HG03064 (cell line): ENCODE data around the gene PLOD1.
"Not testable (repeated sequence)": the region's sequence is repeated elsewhere in the genome, so short reads cannot be mapped to it uniquely, and the experiment has no call there.

Source experiments
- ATAC-seq: cut with Tn5 transposase; IDR thresholded peaks from one replicate; pipeline ENCODE4 v1.9.1; 2021; ENCODE audit warnings: low read depth; ENCODE audit not compliant: unreplicated experiment

The PLOD1 gene

DNA sequence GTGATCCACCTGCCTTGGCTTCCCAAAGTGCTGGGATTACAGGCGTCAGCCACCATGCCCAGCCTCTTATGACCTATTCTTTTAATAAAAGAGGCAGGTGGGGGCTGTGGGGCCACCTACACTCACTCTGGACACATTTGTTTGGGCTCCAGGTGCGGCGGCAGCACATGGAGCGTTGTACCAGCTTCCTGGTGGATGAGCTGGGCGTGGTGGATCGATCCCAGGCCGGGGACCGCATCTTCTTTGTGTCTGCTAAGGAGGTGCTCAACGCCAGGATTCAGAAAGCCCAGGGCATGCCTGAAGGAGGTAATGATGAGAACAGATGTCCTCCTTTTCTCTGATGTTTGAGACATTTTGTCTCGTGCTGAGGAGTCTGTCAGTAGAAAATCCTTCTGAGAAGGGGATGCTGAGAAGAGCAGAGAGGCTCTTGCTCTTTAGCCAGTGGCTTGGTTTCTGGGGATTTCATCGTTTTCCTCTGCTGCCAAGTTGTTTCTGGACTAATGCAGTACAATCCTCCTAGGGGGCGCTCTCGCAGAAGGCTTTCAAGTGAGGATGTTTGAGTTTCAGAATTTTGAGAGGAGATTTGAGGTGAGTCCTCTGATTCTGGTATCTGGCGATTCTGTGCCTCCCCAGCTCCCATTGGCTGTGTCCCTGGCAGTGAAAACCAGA lies 66.9 kb downstream of the PLOD1 start:
- no peak for ATAC-seq

DNA sequence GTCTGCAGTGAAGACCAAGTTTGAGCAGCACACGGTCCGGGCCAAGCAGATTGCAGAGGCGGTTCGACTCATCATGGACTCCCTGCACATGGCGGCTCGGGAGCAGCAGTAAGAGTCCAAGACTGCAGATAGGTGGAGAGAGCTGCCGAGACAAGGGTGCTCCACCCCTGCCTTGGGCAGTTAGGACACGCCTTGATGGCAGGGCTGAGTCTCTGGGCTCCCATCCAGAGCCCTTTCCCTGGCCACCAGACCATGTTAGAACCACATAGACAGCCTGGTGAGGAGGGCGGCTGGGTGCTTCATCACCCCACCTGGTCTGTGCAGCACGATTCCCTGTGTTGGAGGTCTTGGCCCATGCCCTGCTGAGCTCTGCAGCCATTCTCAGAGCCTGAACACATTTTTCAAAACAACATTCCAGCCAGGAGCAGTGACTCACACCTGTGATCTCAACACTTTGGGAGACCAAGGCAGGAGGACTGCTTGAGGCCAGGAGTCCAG lies 67.5 kb downstream of the PLOD1 start:
- ATAC-seq = no peak

DNA sequence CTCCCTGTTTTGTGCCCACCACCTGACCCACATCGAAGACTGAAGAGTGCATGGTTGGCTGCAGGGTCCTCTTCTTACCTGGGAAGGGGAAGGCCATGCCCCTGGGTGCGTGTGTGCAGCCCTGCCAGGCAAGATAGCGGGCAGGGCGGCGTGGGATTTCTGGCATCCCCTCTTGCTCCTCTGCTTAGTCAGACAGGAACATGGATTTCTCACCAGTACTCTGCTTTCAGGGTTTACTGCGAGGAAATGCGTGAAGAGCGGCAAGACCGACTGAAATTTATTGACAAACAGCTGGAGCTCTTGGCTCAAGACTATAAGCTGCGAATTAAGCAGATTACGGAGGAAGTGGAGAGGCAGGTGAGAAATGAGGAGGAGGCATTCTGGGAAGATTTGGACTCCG lies 69.2 kb downstream of the PLOD1 start:
- ATAC-seq = no peak

DNA sequence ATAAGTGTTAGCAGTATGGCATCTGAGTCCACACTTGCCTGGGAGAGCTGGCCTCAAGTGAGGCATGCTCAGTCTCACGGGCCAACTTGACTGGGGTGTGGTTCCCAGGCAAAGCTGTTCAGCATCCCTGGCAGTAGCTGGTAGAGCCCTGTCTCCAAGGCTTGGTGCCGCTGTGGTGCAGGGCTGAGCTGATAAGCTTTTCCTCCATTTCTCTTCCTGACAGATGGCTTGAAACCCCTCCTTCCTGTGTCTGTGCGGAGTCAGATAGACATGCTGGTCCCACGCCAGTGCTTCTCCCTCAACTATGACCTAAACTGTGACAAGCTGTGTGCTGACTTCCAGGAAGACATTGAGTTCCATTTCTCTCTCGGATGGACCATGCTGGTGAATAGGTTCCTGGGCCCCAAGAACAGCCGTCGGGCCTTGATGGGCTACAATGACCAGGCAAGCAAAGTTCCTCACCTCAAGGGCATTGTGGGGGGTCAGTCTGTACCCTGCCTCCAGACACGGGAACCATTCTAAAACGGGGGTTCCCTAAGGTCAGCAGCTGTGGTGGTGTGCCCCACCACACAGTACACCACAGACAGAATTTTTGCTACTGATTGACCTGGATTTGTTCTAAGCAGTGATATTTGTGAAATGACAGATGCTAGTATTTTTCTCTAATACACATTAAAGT lies 71.1 kb downstream of the PLOD1 start:
- ATAC-seq = no peak

DNA sequence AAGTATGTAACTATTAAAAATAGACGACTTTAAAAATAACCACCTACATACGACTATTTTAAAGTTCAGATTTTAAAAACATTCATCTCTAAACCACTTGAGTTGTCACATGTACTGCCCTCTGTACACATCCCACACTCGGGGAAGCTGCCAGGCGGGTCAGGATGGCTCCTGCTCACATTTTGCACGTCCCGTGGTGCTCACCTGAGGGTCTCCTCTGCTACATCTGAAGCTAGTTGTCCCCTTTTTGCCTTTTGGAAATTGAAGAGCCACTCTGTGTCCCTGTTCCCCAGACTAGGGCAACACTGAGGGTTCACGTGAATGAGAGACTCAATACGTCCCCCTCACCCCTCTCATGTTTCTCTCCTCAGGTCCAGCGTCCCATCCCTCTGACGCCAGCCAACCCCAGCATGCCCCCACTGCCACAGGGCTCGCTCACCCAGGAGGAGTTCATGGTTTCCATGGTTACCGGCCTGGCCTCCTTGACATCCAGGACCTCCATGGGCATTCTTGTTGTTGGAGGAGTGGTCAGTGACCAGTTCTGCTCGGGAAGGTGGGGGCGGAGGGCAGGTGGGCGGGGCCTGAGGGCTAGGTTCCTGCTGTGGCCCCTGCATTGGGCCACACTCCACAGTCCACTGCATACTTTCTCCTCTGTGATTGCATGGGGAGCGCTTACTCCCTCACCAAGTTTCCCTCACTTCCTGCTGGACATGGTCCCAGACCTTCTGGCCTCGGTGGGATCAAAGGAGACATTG lies 71.8 kb downstream of the PLOD1 start:
- no peak for ATAC-seq

DNA sequence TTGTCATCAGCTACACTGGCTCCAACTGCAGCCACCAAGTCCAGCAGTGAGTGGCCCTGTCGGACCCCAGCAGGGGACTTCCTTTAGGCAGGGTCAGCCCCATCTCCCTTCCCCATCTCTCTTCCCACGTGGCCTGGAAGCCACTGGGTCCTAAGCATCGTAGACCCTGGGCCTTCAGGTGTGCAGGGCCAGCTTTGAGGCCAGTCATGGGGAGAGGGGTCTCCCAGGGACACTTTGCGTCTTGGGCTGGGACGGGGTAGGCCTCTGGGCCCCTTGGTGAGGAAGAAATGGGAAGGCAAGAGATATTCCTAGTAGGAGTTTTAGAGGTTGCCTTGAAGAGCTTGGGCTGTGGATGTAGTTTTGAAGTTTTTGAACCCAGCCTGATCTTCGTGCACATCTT lies 72.7 kb downstream of the PLOD1 start:
- ATAC-seq = no peak

DNA sequence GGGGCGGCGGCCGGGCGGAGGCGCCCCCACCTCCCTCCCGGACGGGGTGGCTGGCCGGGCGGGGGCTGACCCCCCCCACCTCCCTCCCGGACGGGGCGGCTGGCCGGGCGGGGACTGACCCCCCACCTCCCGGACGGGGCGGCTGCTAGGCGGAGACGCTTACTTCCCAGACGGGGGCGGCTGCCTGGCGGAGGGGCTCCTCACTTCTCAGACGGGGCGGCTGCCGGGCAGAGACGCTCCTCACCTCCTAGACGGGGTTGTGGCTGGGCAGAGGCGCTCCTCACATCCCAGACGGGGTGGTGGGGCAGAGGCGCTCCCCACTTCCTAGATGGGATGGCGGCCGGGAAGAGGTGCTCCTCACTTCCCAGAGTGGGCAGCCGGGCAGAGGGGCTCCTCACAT lies 73.8 kb downstream of the PLOD1 start:
- not testable (repeated sequence) for ATAC-seq

DNA sequence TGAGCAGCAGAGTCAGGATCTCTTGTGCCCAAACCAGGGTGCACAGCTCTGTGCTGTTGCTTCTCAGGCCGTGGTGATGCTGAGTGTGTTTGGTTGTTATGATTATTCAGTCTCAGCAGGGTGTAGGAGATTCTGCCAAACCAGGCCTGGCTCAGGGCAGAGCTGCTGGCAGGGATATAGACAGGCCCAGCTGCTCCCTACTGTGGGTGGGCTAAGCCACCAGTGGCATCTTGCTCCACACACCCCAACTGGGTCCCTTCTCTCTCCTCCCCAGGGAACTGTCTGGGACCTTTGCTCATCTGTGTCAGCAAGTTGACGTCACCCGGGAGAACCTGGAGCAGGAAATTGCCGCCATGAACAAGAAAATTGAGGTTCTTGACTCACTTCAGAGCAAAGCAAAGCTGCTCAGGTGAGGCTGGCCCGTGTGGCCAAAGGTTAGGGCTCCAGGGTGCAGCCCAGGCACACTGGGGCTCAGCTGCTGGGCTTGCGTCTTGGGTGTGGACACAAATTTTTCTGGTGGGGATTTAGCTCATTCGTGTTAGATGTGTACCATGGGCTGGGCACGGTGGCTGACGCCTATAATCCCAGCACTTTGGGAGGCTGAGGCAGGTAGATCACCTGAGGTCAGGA lies 74.9 kb downstream of the PLOD1 start:
- ATAC-seq = no peak

DNA sequence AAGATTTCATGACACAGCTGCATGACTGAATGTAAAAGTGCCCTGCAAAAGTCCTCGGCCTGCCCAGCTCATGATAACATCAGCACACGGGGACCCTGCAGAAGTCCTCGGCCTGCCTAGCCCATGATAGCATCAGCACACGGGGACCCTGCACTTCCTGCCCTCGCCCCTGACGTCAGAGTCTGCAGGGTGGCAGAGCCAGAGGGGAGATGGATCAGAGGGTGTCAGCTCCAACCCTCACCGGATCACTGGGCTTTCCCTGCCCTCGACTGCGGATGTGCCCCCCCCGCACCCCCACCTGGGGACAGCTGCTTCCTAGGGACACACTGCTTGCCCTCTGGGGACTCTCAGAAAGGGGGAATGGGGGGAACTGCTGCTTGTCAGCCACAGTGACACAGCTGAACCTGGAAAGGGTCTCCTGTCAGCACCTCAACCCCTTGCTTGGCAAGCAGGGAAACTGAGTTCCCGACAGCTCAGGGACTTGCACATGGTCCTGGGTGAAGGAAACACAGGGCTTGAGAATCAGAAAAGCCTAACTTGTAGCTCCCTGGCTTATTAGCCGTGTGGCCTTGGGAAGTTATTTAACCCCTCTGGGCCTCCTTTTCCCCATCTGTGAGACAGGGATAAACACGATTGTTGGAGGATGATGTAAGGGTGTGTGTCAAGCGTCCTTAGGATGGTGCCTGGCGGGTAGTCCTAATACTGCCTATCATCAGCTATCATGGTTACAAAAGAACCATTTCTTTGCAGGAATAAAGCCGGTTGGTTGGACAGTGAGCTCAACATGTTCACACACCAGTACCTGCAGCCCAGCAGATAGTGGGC lies 76.4 kb downstream of the PLOD1 start:
- no peak for ATAC-seq

DNA sequence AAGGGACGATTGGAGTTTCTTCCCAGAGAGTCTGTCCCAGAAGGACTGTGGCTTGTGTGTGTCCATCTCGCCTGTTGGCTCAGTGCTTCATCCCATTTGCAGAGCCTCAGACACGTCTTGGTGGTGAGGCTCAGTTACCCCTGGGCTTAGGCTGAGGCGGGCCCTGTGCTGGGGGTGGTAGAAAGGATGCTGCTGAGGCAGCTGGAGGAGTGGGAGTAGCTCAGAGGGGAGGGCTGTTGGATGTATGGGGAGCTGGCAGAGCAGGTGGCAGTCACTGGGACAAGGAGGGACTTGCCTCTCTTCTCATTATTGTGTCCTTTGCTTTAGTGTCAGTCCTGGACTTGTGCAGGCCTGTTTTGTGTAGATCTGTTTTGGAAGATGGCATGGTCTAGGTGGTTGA lies 77.5 kb downstream of the PLOD1 start:
- ATAC-seq = no peak

DNA sequence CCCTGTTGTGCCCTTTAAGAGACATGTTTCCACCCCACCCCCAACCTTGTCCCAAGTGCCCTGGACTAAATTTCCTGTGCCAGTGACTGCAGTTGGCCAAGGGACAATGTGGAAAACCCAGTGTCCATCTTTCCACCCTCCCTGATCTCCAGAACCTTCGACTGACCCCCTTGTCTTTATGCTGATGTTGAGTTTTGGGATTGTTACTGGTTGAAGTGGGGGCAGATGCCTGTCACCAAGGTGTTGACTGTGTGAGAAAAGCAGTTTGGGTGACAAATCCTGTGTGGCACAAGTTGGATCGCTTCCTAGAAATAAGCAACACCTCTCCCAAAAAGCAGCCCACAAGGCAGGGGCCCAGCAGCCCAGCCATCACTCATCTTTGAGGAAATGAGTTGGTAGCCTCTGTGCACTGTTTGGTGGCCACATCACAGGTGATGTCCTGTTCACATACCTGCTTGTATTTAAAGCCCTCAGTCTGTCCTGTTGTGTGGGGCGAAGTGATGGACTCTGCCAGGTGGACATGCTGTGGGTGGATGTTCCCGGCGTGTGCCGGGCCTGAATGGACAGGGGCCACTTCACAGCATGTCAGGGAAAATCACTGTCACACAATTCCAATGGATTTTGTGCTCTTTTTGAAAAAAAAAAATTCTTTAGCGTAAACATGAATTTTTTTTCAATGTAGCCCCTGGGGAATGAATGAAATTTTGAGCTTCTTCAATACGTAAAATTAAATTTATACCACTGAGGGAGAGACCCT lies 78.2 kb downstream of the PLOD1 start:
- no peak for ATAC-seq

DNA sequence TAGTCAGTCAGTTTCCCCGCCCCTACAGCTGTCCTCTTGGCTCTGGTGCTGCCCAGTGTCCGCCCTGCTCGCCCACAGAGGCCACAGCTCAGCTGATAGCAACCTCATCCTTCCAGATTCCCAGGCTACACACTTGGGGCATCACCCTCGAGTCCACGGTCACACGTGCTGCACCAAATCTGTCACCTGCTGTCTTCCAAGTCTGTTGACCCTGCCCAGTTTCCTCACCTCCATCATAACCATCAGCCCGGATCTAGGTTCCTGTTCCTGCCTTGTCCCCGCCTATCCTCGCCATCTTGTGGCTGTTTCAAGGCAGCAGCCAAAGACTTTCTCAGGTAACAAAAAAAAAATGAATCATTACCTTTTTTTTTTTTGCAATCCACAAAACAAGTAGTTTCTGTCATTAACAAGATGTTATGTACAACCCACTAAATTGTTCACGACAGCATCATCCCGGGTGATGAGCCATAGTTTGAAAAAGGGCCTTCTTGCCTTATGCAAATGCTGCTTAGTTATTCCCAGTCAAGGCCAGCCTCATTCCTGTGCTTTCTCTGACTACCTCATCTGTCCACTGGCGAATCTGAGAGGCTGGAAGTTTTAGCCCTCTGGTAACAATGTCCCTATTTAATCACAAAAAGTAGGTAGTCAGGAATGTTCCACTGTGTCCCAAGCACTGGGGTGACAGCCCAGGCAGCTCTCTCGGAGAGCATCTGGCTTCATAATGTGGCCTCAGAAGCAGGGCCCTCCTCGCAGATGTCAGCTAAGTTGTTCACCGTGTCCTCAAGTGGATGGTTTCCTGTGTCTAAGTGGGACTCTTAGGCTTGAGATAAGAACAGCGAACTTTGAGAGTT lies 79.8 kb downstream of the PLOD1 start:
- no peak for ATAC-seq

DNA sequence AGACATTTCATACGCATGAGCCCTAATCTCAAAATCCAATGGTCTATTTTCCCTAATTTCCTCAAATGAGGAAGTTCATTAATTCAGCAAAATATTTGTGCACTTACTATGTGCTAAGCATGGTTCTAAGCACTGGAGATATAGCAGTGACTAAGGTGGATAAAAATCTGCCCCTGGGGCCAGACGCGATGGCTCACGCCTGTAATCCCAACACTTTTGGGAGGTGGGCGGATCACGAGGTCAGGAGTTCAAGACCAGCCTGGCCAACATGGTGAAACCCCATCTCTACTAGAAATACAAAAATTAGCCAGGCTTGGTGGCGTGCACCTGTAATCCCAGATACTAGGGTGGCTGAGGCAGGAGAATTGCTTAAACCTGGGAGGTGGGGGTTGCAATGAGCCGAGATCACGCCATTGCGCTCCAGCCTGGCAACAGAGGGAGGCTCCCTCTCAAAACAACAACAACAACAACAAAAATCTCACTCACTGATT lies 80.5 kb downstream of the PLOD1 start:
- no peak for ATAC-seq

DNA sequence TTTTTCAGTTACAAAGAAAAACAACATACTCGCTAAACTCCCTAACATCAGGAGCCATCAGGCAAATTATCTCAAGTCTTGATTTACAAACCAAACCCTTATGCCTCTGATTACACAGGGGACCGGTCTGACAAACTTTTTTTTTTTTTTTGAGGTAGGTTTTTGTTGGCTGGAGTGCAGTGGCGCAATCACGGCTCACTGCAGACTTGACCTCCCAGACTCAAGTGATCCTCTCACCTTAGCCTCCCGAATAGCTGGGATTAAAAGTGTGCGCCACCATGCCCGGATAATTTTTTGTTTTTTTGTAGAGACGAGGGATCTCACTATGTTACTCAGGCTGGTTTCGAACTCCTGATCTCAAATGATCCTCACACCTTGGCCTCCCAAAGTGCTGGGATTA lies 81.0 kb downstream of the PLOD1 start:
- no peak for ATAC-seq

DNA sequence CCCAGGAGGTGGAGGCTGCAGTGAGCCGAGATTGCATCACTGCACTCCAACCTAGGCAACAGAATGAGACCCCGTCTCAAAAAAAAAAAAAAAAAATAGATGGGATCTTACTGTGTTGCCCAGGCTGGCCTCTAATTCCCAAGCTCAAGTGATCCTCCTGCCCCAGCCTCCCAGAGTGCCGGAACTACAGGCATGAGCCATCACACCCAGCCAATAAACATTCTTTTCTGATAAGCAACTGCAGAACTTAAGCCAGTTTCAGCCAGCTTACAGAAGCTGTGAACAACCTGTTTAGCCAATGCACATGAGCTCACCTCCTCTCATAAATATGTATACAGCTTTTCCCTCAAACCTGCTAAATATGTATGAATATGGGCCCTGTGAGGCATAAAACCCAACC lies 81.7 kb downstream of the PLOD1 start:
- ATAC-seq = no peak

DNA sequence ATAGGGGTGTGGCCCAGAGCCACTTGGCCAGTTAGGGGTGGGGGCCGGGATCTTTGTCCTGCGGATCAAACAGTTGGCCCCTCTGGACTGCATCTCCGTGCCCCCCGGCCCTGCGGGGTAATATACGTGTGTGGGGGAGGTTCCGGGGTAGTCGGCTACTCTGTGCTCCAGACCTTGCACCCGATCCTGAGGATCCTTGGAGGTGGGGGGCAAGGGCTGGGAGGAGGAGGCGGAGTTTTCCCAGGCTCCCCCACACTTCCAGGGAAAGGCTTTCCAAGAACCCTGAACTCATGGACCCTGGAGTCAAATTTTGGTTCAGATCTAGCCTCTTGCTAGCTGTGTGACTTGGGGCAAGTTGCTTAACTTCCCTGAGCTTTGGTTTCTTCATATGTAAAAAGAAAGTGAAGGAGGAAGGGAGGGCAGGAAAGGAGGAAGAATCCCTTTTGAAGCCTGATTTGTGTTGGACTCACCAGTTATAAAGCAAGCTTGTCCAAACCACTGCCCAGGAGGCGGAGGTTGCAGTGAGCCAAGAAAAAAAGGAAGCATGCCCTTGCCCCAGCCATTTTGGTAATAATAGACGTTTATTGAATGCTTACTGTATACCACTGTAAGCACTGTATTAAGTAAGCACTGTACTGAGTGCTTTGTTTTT lies 85.5 kb downstream of the PLOD1 start:
- ATAC-seq = peak; percentile 2

DNA sequence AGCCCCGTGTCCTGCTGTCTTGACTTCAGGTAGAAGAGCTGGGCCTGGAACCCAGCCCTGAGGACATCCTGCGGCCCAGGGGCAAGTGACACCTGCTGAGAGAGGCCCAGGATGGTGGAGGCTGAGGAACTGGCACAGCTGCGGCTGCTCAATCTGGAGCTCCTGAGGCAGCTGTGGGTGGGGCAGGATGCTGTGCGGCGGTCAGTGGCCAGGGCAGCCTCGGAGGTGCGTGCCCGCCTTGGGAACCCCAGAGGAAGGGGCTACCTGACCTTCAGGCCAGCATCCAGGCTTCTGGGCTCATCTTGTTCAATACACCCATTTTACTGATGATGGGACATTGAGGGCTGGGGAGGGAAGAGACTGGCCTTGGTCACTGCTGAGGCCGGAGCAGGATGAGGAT lies 87.1 kb downstream of the PLOD1 start:
- no peak for ATAC-seq

DNA sequence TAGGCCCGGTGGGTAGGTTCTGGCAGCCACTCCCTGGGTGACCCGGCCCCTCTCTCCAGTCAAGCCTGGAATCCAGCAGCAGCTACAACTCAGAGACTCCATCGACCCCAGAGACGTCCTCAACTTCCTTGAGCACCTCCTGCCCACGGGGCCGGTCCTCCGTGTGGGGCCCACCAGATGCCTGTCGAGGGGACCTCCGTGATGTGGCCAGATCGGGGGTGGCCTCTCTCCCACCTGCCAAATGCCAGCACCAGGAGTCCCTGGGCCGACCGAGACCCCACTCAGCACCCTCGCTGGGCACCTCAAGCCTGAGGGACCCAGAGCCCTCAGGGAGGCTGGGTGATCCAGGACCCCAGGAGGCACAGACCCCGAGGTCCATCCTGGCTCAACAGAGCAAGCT lies 87.5 kb downstream of the PLOD1 start:
- no peak for ATAC-seq
